Mucosa of descending colon (tissue), 3 donors: ENCODE data around the gene PANX2. TPM values are rescaled to one million over a fixed set of nuclear protein-coding genes. Genes with fewer than 3 reads are reported as not detected.
"Not testable (repeated sequence)": the region's sequence is repeated elsewhere in the genome, so short reads cannot be mapped to it uniquely, and the experiment has no call there.

ENCODE experiments used
- ATAC-seq: fragments of 200-7000 bp; cut with Tn5 transposase; one replicate; pipeline ENCODE4 v1.9.1; 2020; ENCODE audit warnings: mild to moderate bottlenecking, moderate library complexity
- DNase-seq, 3 donors: peaks; one replicate each; pipeline ENCODE4 v3.0.0-alpha.2; 2020
- H3K36me3 ChIP-seq: fragments of 200-600 bp; one replicate; pipeline ENCODE4 v1.8.0; 2021; ENCODE audit warnings: low read depth, mild to moderate bottlenecking
- H3K4me1 ChIP-seq: fragments of 200-600 bp; one replicate; pipeline ENCODE4 v1.8.0; 2021; ENCODE audit warnings: low read depth, mild to moderate bottlenecking
- H3K4me3 ChIP-seq: fragments of 200-600 bp; one replicate; pipeline ENCODE4 v1.8.0; 2021; ENCODE audit warnings: mild to moderate bottlenecking
- H3K9me3 ChIP-seq: fragments of 200-600 bp; one replicate; pipeline ENCODE4 v1.8.0; 2021; ENCODE audit warnings: mild to moderate bottlenecking
- intact Hi-C, 2 donors: fragments of 100-400 bp; cut with DNase I in 1 of 2; cut with micrococcal nuclease in 1 of 2; formaldehyde crosslinking; loops; one replicate each; pipeline versions ENCODE4 v1.11.0 to v1.11.1; 2022; cut with DNase I, micrococcal nuclease
- total RNA-seq, 3 donors: library from RNA; stranded (reverse); fragmentation: NEBNext Ultra II Directional in 2 of 3; extraction: Animal tissue kit (Norgen Biotek cat#: 25700) in 2 of 3; gene quantifications; one replicate each; pipeline versions ENCODE4 v1.2.1 to v1.2.4, GENCODE V29; 2021 to 2023
- TF ChIP-seq, protein P1 (sequence below): fragments of 200-600 bp; IDR thresholded peaks from one replicate; pipeline ENCODE4 v1.8.0; 2022; ENCODE audit warnings: antibody characterized with exemption, mild to moderate bottlenecking
- donor health status: DM: no; HTN: no; CAD: no; lungs with moderate emphysema.
- donor health status: DM: no; HTN: no; CAD: no.
- donor health status: DM: no; HTN: yes; CAD: no.

The PANX2 gene
- total RNA-seq, 3 donors from 2014 or later: 0.44 TPM; not detected in 2

DNA sequence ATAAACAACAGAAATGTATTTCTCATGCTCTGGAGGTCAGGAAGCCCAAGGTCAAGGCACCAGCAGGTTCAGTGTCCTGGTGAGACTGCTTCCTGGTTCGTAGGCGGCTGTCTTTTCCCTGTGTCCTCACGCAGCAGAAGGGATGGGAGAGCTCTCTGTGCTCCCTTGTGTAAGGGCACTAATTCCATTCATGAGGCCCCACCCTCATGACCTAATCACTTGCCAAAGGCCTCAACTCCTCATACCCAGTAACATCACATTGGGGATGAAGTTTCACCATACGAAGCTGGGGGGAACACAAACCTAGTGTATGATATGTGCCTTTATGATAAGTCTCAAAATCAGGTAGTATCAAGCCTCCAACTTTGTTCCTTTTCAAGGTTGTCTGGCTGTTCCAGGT, 38.6 kb upstream of the PANX2 start:
- ATAC-seq: no peak

DNA sequence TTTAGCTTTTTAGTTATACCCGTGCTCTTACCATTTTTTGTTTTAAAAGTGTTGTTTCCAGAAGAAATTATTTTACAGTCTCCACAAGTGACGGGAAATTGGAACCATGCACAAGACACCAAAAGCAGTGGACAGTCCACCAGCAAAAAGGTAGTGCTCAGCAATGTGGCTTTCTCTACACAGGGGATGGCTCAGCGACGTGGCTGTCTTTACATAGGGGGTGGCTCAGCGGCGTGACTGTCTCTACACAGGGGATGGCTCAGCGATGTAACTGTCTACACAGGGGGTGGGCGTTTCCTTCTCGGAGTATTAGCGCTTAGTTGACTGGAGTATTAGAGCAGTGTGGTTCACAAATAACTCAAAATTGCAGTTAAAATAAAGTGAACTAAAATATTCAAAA, 36.0 kb upstream of the PANX2 start:
- TF ChIP-seq, protein P1, sequence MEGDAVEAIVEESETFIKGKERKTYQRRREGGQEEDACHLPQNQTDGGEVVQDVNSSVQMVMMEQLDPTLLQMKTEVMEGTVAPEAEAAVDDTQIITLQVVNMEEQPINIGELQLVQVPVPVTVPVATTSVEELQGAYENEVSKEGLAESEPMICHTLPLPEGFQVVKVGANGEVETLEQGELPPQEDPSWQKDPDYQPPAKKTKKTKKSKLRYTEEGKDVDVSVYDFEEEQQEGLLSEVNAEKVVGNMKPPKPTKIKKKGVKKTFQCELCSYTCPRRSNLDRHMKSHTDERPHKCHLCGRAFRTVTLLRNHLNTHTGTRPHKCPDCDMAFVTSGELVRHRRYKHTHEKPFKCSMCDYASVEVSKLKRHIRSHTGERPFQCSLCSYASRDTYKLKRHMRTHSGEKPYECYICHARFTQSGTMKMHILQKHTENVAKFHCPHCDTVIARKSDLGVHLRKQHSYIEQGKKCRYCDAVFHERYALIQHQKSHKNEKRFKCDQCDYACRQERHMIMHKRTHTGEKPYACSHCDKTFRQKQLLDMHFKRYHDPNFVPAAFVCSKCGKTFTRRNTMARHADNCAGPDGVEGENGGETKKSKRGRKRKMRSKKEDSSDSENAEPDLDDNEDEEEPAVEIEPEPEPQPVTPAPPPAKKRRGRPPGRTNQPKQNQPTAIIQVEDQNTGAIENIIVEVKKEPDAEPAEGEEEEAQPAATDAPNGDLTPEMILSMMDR: no peak
- ATAC-seq (no peak), DNase-seq (no peak)
- intact Hi-C loops: no loop called here
- Histone ChIP-seq H3K4me3 (no peak overlapping the region), H3K36me3 (no peaks in the 10 kb centered on the region), H3K9me3 (no peaks in the 10 kb centered on the region), H3K4me1 (no peaks in the 10 kb centered on the region)

More for the DNA sequence above, 38.6 kb upstream of the PANX2 start:
- DNase-seq: no peak
- H3K36me3 ChIP-seq: no peaks in the 10 kb centered on the region
- H3K4me3 ChIP-seq: no peak overlapping the region
- H3K4me1 ChIP-seq: no peaks in the 10 kb centered on the region
- no peaks in the 10 kb centered on the region for H3K9me3 ChIP-seq
- intact Hi-C loops: no loop called here
- TF ChIP-seq, protein P1: no peak

DNA sequence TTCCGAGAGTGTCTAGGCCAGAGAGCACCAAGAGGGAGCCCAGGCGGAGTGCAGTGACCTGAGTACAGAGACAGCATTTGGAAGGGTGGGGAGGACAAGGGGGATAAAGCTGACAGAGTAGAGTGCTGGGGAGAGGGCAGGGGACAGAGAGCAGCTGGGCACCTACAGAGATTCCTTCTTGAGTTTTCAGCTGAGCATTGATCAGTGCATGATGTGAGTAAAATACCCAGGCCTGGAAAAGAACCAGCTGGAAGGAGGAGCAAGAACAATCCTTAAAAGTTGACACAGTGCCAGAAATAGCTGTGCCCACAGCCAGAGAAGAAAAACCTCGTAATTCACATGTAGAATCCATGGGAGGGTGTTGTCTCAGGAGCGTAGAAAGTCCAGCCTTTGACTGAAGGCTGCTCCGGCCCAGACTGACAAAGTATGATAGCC, 33.9 kb upstream of the PANX2 start:
- intact Hi-C loops: no loop called here
- no peaks in the 10 kb centered on the region for H3K9me3 ChIP-seq
- no peak overlapping the region for H3K4me3 ChIP-seq
- ATAC-seq (no peak), DNase-seq (no peak)
- H3K4me1 ChIP-seq: no peaks in the 10 kb centered on the region
- H3K36me3 ChIP-seq: no peaks in the 10 kb centered on the region
- TF ChIP-seq, protein P1: no peak

DNA sequence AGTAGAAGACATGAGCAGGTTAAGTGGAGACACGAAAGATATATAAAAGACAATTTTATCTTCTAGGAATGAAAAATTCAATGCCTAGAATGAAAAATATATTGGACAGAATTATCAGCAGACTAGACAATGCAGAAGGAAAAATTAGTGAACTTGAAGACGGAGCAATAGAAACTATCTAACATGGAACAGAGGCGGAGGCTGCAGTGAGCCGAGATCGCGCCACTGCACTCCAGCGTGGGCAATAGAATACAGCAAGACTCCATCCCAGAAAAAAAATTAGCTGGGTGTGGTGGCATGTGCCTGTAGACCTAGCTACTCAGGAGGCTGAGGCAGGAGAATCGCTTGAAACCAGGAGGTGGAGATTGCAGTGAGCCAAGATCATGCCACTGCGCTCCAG, 33.3 kb upstream of the PANX2 start:
- ATAC-seq, H3K36me3 ChIP-seq, DNase-seq, H3K9me3 ChIP-seq, H3K4me1 ChIP-seq, intact Hi-C loops, H3K4me3 ChIP-seq: not testable (repeated sequence)

DNA sequence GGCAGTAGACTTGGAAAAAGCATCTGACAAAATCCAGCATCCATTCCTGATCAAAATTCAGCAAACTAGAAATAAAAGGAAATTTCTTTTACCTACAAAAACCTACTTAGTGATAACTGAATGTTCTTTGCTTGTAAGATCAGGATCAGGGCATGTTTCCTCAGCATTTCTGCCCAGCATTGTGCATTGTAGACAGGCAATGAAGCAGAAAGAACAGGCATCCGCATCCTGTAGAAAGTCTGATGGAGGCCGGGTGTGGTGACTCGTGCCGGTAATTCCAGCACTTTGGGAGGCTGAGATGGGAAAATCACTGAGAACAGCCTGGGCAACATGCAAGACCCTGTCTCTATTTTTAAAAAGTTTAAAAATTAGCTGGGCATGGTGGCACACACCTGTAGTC, 32.5 kb upstream of the PANX2 start:
- intact Hi-C loops: no loop called here
- TF ChIP-seq, protein P1: no peak
- Histone ChIP-seq H3K4me3 (no peak overlapping the region), H3K36me3 (no peaks in the 10 kb centered on the region), H3K9me3 (no peaks in the 10 kb centered on the region), H3K4me1 (no peaks in the 10 kb centered on the region)
- ATAC-seq (no peak), DNase-seq (no peak)

DNA sequence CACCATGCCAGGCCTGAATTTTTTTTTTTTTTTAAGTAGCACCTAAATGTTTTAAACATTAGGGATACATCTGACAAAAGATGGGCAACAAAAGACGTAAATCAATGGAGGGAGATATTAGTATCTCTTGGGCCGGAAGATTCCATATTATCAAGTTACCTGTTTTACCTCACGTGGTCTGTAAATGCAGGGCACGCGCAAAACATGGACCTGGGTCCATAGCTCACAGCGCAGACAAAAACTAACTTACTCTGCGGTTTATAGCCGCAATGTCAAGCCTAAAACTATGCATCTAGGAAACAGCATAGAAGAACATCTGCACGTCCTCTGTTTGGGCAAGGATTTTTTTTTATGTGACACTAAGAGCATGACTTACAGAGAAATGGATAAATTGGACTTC, 31.5 kb upstream of the PANX2 start:
- DNase-seq: no peak
- TF ChIP-seq, protein P1: no peak
- no peak for ATAC-seq
- H3K9me3 ChIP-seq: no peaks in the 10 kb centered on the region
- intact Hi-C loops: no loop called here
- H3K4me3 ChIP-seq: no peak overlapping the region
- no peaks in the 10 kb centered on the region for H3K4me1 ChIP-seq
- H3K36me3 ChIP-seq: no peaks in the 10 kb centered on the region
